Esophagus muscularis mucosa (tissue), 4 donors: Measurements from ENCODE around the gene SAXO2. TPM values are rescaled to one million over a fixed set of nuclear protein-coding genes. Genes with fewer than 3 reads are reported as not detected.
A peak's percentile ranks its signal among the peaks of the same experiment; 100 is the strongest.
"Not testable (repeated sequence)": the region's sequence is repeated elsewhere in the genome, so short reads cannot be mapped to it uniquely, and the experiment has no call there.

ENCODE experiments used
- DNase-seq: peaks from one replicate; pipeline ENCODE4 v3.0.0-alpha.2; 2017; ENCODE audit errors: extremely low spot score
- H3K27ac ChIP-seq, 4 donors: fragments of 200-600 bp; sonication (generic); replicated peaks in 1 of 4; 1 replicate in 3 of 4; 2 replicates in 1 of 4; pipeline ENCODE4 v1.5.1; 2016 to 2019; ENCODE audit warnings: mild to moderate bottlenecking in 1 of 4
- H3K27me3 ChIP-seq, 4 donors: fragments of 200-600 bp; sonication (generic); one replicate each; pipeline versions ENCODE4 v1.5.1 to v1.6.0; 2016 to 2019
- H3K36me3 ChIP-seq, 4 donors: fragments of 200-600 bp; sonication (generic); one replicate each; pipeline ENCODE4 v1.5.1; 2016 to 2019
- H3K4me1 ChIP-seq, 4 donors: fragments of 200-600 bp; sonication (generic); one replicate each; pipeline ENCODE4 v1.5.1; 2016 to 2019
- H3K4me3 ChIP-seq, 4 donors: fragments of 200-600 bp; sonication (generic); 1 replicate in 2 of 4; 2 replicates in 2 of 4; pipeline ENCODE4 v1.5.1; 2016 to 2019; ENCODE audit warnings: mild to moderate bottlenecking in 4 of 4, moderate library complexity in 1 of 4
- H3K9me3 ChIP-seq, 4 donors: fragments of 200-600 bp; sonication (generic); 1 replicate in 3 of 4; 2 replicates in 1 of 4; pipeline ENCODE4 v1.5.1; 2016 to 2019
- EP300 ChIP-seq: sonication (generic); formaldehyde crosslinking; IDR thresholded peaks from one replicate; pipeline ENCODE4 v1.6.1; 2017; ENCODE audit warnings: antibody characterized with exemption
- POLR2A ChIP-seq: fragments of 450-650 bp; IDR thresholded peaks from one replicate; pipeline ENCODE4 v1.6.1; 2017; ENCODE audit warnings: antibody characterized with exemption, moderate library complexity, mild to moderate bottlenecking, low read depth
- POLR2AphosphoS5 ChIP-seq, 2 donors: sonication (generic); formaldehyde crosslinking; IDR thresholded peaks; one replicate each; pipeline ENCODE4 v1.6.1; 2017; ENCODE audit warnings: antibody characterized with exemption in 2 of 2
- WGBS: methylation state at CpG from one replicate; pipeline ENCODE4 v1.1.5; 2018; 5-methylcytosine and 5-hydroxymethylcytosine counted together
- intact Hi-C: fragments of 100-400 bp; cut with DNase I; formaldehyde crosslinking; loops from one replicate; pipeline ENCODE4 v1.15.1; 2023
- total RNA-seq, 4 donors: library from RNA; depleted of rRNA; stranded (reverse); fragments of >200 nt; gene quantifications; one replicate each; pipeline versions ENCODE4 v1.1.0 to v1.2.1, GENCODE V29; 2016
- TF ChIP-seq, protein P1 (sequence below), 3 experiments: fragments of 200-600 bp in 2 of 3; fragments of 450-650 bp in 1 of 3; sonication (generic) in 2 of 3; IDR thresholded peaks; one replicate each; pipeline ENCODE4 v1.5.1; 2017 to 2019; ENCODE audit warnings: antibody characterized with exemption in 3 of 3, mild to moderate bottlenecking in 2 of 3, moderate library complexity in 1 of 3

Gene SAXO2
- total RNA-seq, 4 donors from 2014 or later: 0.39 to 1.7 (median 1.3) TPM; not detected in 1

DNA sequence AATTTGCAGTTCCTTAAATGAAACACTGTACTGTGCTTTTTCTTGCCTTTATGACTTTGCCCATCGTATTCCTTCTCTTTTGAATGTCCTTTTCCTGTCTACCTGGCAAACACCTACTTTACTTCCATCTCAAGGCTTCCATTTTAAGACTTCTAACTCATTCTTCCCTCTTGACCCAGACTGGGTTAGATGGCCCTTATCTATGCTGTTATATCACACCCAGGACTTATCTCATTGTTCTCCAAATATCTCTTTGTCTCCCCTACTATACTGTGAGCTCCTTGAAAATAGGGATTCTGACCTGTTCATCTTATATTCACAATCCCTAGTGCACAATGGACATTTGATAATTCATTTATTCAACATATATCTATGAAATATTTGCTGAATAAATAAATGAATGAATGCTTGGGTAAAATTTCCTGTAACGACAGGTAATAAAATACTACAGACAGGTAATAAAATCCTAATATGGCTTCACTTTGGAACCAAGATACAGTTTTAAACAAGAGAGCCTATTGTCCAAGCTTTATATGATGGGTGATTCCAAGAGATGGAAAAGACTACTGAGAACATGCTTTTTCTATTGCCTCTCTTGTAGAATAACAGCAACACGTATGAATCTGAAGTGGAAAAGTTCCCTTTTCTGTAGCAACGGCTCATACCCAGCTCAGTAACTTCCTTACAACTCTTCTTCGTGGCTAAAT lies 22.8 kb upstream of the SAXO2 start:
- H3K27ac ChIP-seq: no peak overlapping the region
- H3K9me3 ChIP-seq: no peaks in the 10 kb centered on the region
- no peak overlapping the region for H3K4me3 ChIP-seq
- no peaks in the 10 kb centered on the region for H3K27me3 ChIP-seq
- intact Hi-C loops: no loop called here
- 94% methylated on average over 5 of the region's 5 CpGs for WGBS
- no peak for DNase-seq
- peaks cover 6 to 53% (median 28%) of the 10 kb centered on the region in 4 donors for H3K36me3 ChIP-seq
- H3K4me1 ChIP-seq: no peaks in the 10 kb centered on the region
- TF ChIP-seq, protein P1, sequence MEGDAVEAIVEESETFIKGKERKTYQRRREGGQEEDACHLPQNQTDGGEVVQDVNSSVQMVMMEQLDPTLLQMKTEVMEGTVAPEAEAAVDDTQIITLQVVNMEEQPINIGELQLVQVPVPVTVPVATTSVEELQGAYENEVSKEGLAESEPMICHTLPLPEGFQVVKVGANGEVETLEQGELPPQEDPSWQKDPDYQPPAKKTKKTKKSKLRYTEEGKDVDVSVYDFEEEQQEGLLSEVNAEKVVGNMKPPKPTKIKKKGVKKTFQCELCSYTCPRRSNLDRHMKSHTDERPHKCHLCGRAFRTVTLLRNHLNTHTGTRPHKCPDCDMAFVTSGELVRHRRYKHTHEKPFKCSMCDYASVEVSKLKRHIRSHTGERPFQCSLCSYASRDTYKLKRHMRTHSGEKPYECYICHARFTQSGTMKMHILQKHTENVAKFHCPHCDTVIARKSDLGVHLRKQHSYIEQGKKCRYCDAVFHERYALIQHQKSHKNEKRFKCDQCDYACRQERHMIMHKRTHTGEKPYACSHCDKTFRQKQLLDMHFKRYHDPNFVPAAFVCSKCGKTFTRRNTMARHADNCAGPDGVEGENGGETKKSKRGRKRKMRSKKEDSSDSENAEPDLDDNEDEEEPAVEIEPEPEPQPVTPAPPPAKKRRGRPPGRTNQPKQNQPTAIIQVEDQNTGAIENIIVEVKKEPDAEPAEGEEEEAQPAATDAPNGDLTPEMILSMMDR (IDR thresholded peaks at IDR 0.05): no peak
- TF ChIP-seq POLR2AphosphoS5 (IDR thresholded peaks at IDR 0.05) (no peak), EP300 (no peak), POLR2A (no peak)

DNA sequence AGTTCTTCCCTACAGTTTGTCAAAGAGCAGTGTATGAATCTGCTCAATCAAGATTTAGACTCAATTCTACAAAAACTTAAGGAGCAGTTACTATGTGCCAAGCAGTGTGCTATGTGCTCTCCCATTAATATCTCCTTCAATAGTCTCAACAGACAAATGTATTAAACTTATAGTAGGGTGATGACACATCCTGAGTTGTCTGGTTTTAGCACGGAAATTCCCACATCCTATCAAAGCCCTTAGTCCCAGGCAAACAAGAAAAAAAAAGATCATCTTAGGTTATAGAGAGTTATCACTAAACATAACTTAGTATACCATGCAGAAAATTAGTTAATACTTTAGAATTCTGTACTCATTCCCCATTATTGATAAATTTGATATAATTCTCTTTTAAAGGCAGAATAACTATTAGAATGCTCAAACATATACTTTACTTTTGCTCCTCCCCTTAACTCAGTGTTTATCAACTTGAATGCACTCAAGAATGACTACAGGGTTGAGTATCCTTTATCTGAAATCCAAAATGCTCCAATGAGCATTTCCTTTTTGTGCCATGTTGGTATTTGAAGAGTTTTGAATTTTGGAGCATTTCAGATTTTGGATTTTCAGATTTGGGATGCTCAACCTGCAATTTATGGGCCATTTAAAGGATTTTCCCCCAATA lies 20.6 kb upstream of the SAXO2 start:
- H3K27me3 ChIP-seq, intact Hi-C loops, H3K4me3 ChIP-seq, H3K9me3 ChIP-seq, DNase-seq, H3K27ac ChIP-seq, H3K4me1 ChIP-seq: not testable (repeated sequence)
- H3K36me3 ChIP-seq: peaks cover 6 to 62% (median 29%) of the 10 kb centered on the region in 4 donors
- WGBS: 88% methylated on average over 1 of the region's 1 CpG

DNA sequence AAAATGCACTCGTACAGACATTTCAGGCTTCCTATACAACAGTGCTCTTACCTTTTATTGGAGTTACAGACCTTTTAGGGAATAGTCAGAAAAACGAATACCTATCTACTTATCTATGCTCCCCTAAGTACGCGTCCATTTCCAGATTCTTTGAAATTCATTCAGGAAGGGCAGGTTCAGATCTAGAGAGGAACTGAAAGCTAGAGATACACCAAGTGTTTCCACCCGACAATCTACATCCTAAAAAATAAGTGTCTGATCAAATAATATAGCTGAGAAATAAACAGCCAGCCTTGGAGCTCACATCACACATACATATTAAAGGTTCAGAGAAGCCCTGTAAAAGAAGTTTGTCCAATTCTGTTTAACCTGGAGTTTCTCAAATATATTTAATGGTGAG lies 19.0 kb upstream of the SAXO2 start:
- H3K27ac ChIP-seq, H3K4me1 ChIP-seq, H3K27me3 ChIP-seq, DNase-seq, H3K9me3 ChIP-seq, H3K4me3 ChIP-seq, intact Hi-C loops: not testable (repeated sequence)
- peaks cover 6 to 63% (median 25%) of the 10 kb centered on the region in 4 donors for H3K36me3 ChIP-seq
- 68% methylated on average over 4 of the region's 5 CpGs for WGBS

DNA sequence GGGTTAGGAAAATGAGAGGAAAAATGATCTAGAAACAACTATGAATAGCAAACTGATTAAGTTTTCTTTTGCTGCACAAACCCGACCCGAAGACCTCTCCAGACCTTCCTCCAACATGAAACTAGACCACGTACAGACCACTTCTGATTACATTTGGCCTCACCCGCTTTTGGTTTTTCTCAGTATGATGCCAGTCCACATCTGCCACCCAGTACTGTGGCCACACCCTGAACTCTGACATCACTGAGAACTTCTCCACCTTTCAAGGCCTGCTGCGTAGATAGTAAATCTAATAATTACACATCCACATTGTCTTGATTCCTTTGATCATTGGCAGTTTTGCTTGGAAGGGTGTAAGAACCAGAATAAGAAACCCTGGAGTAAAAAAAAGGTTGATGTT lies 16.7 kb upstream of the SAXO2 start:
- H3K36me3 ChIP-seq: peaks cover 0 to 46% (median 10%) of the 10 kb centered on the region in 4 donors
- intact Hi-C loops, H3K27me3 ChIP-seq, DNase-seq, H3K4me3 ChIP-seq, H3K4me1 ChIP-seq, H3K27ac ChIP-seq, H3K9me3 ChIP-seq: not testable (repeated sequence)
- WGBS: 90% methylated on average over 5 of the region's 5 CpGs

DNA sequence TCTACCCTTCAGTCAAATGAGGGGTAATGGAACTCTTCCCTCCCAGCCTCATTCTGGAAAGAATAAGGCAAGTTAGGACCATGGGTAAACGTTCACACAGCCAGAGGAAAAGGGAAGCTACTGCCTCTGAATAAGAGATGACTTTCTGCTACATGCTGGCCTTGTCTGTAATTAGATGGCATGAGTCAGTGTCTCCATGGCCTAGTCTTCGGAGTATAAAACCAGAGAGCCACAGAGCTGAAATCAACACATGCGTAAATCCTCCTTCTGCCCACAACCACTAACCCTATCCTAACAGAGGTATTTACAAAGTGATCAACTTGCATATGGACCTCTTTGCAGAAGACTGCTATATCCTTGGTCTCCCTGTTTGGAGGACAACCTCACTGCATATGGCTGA lies 14.4 kb upstream of the SAXO2 start:
- H3K36me3 ChIP-seq: peaks cover 4 to 57% (median 15%) of the 10 kb centered on the region in 4 donors
- H3K9me3 ChIP-seq, H3K4me3 ChIP-seq, intact Hi-C loops, H3K27ac ChIP-seq, DNase-seq, H3K4me1 ChIP-seq, H3K27me3 ChIP-seq: not testable (repeated sequence)
- 79% methylated on average over 3 of the region's 3 CpGs for WGBS

DNA sequence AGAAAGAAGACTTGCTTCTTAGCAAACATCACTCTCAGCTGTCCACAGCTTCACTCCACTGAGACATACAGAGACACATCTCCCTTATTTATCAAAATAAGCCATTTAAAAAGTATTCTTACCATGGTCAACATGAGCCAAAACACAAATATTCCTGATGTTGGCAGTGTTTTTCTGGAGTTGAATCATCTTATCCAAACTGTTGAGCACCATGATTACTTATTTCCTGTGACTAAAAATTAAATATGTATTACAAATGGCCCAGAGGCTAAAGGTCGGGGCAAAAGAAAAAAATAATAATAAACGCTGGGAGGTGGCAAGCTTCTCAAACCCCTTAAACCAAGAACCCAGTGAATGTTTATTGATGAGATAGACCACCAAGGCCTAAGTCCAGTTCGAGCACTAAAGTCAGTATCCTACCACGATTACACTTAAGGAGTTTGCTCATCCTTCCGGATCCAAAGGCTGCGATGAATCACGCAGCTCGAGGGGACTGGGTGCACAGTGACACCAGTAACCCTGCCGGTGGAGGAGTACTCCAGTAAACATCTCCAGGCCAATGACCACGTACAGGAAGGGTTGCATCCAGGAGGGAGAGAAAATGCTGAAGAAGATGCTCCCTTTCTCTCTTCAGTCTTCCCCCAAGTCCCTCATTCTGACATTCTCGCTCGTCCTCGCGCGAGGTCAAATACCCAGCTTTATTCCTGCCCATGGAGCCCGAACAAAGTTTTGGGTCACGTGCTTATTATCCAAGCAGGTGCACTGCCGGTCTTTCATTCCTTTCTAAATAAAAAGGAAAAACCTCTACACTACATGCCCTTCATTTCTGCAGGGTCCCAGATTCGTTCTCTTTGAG lies 824 bp upstream of the SAXO2 start:
- peak overlapping the region; percentile 81 to 87 (median 84) for H3K4me3 ChIP-seq
- H3K9me3 ChIP-seq, intact Hi-C loops, H3K27me3 ChIP-seq, DNase-seq: not testable (repeated sequence)
- peaks cover 6 to 19% (median 9%) of the 10 kb centered on the region in 4 donors for H3K36me3 ChIP-seq
- H3K4me1 ChIP-seq: peaks cover 15 to 34% (median 25%) of the 10 kb centered on the region in 4 donors
- WGBS: 4% methylated on average over 19 of the region's 19 CpGs
- H3K27ac ChIP-seq: peak overlapping the region; percentile 77 to 89 (median 82)

DNA sequence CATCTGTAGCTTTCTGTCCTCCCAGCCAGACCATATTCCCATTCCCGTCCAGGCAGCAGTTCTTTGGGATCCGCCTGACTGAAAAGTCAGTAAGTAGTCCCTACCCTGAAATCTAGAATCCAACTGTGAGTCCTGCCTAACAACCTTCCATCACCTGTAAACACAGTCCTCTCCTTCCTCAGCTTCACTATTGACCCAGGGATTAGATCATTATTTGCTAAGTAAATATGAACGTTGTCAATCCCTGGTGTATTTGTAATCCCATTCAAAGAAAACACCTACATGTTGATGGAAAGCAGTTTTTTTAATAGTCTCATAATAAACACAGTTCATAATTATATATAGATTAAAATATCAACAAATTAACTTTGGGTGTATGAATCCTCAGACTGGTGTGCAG lies 732 bp downstream of the SAXO2 start:
- WGBS: 21% methylated on average over 3 of the region's 3 CpGs
- Histone ChIP-seq H3K27me3 (no peaks in the 10 kb centered on the region), H3K36me3 (peaks cover 3 to 8% (median 6%) of the 10 kb centered on the region in 4 donors), H3K4me3 (peak overlapping the region; percentile 81 to 87 (median 84)), H3K4me1 (peaks cover 15 to 34% (median 25%) of the 10 kb centered on the region in 4 donors), H3K27ac (peak overlapping the region; percentile 77 to 89 (median 82)), H3K9me3 (no peaks in the 10 kb centered on the region)
- no peak for TF ChIP-seq EP300
- no peak for TF ChIP-seq POLR2AphosphoS5 (IDR thresholded peaks at IDR 0.05)
- TF ChIP-seq, protein P1 (IDR thresholded peaks at IDR 0.05): no peak
- no peak for TF ChIP-seq POLR2A
- intact Hi-C loops: no loop called here
- DNase-seq: no peak

DNA sequence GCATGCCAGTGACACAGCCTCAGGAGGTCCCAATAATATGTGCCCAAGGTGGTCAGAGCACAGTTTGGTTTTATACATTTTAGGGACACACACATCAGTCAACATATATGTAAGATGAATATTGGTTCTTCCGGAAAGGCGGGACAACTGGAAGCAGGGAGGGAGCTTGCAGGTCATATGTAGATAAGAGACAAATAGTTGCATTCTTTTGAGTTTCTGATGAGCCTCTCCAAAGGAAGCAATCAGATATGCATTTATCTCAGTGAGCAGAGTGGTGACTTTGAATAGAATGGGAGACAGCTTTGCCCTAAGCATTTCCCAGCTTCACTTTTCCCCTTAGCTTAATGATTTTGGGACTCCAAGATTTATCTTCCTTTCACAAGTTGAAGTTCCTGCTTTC lies 4.5 kb downstream of the SAXO2 start:
- H3K27ac ChIP-seq, H3K36me3 ChIP-seq, H3K9me3 ChIP-seq, DNase-seq, H3K4me3 ChIP-seq, H3K27me3 ChIP-seq, intact Hi-C loops: not testable (repeated sequence)
- peaks cover 6 to 11% (median 8%) of the 10 kb centered on the region in 4 donors for H3K4me1 ChIP-seq
- whole genome bisulfite sequencing: 81% methylated on average over 2 of the region's 2 CpGs

DNA sequence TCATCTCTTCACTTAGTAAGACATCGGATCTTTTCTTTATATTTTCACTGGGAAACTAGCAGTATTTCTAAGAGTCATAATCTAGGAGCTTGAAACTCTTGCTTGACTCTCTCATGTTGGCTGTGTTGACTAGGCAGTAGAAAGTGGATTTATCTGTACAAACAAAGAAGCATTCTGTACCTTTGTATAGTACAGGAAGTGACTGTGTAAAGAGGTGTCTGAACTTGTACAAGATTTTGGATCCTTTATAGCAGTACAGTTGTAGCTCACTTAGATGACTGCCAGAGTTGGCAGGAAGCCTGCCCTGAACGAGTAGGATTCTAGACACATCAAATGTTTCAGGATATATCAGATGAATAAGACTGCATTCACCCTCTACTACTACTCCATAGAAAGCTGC lies 5.8 kb downstream of the SAXO2 start:
- H3K4me3 ChIP-seq, H3K36me3 ChIP-seq, H3K9me3 ChIP-seq, DNase-seq, H3K27me3 ChIP-seq, H3K4me1 ChIP-seq, H3K27ac ChIP-seq, intact Hi-C loops: not testable (repeated sequence)
- 31% methylated on average over 2 of the region's 2 CpGs for WGBS
